ENCODE results near the gene CD5L.

The CD5L gene

GRCh38 chr1:157813269-157813668, 28.3 kb downstream of the CD5L start:
- no peak for DNase-seq (ENCODE audit: low read depth in 2 of 2)

- DNase-seq (ENCODE audit: low read depth in 2 of 2), result no peak
These were observed 35.0 kb downstream of the CD5L start for GRCh38 chr1:157806431-157807149.

GRCh38 chr1:157803851-157804250, 37.8 kb downstream of the CD5L start:
- no peak for DNase-seq (ENCODE audit: low read depth in 2 of 2)

GRCh38 chr1:157799996-157800395, 41.6 kb downstream of the CD5L start:
- DNase-seq (ENCODE audit: low read depth in 2 of 2), result no peak

- no peak for DNase-seq (ENCODE audit: low read depth in 2 of 2)
These were observed 43.4 kb downstream of the CD5L start for GRCh38 chr1:157798211-157798610.

- no peak for DNase-seq (ENCODE audit: low read depth in 2 of 2)
These were observed 56.4 kb downstream of the CD5L start for GRCh38 chr1:157785248-157785647.

- no peak for DNase-seq (ENCODE audit: low read depth in 2 of 2)
These were observed 56.8 kb downstream of the CD5L start for GRCh38 chr1:157784801-157785200.

- DNase-seq (ENCODE audit: low read depth in 2 of 2), result no peak
These were observed 58.7 kb downstream of the CD5L start for GRCh38 chr1:157782931-157783330.

GRCh38 chr1:157781048-157781447, 60.6 kb downstream of the CD5L start:
- no peak for DNase-seq (ENCODE audit: low read depth in 2 of 2)
